HepG2 (cell line): ENCODE data around the gene RNF40. TPM values are rescaled to one million over a fixed set of nuclear protein-coding genes. Genes with fewer than 3 reads are reported as not detected.

Experiments used
- CCDC6 ChIP-seq: sonication (generic); formaldehyde crosslinking; IDR thresholded peaks from 2 replicates; pipeline ENCODE4 v1.8.1; 2022; ENCODE audit warnings: mild to moderate bottlenecking, missing genetic modification reagents, moderate library complexity
- EHMT2 ChIP-seq: fragments of 200-600 bp; sonication (generic); IDR thresholded peaks from 2 replicates; pipeline ENCODE4 v1.7.0; 2017; ENCODE audit warnings: antibody characterized with exemption, low read depth, low read length, borderline replicate concordance
- FOXK2 ChIP-seq: fragments of 450-650 bp; IDR thresholded peaks from 2 replicates; pipeline ENCODE4 v1.6.1; 2016
- GFI1 ChIP-seq: sonication (generic); formaldehyde crosslinking; IDR thresholded peaks from 2 replicates; pipeline ENCODE4 v1.5.0; 2020; ENCODE audit warnings: missing genetic modification reagents, mild to moderate bottlenecking, borderline replicate concordance
- HMGXB3 ChIP-seq: sonication (generic); formaldehyde crosslinking; IDR thresholded peaks from 2 replicates; pipeline ENCODE4 v1.4.0; 2020; ENCODE audit warnings: missing genetic modification reagents, borderline replicate concordance
- HOXD1 ChIP-seq: sonication (generic); formaldehyde crosslinking; IDR thresholded peaks from 2 replicates; pipeline ENCODE4 v1.5.0; 2020; ENCODE audit warnings: missing genetic modification reagents
- JUND ChIP-seq: sonication (generic); formaldehyde crosslinking; IDR thresholded peaks from 2 replicates; pipeline ENCODE4 v1.8.0; 2022; ENCODE audit warnings: mild to moderate bottlenecking, missing genetic modification reagents
- MAX ChIP-seq: IDR thresholded peaks from 2 replicates; pipeline ENCODE4 v1.6.1; 2012; ENCODE audit warnings: inconsistent platforms
- NFIC ChIP-seq: IDR thresholded peaks from 2 replicates; pipeline ENCODE4 v1.6.1; 2012; ENCODE audit warnings: mild to moderate bottlenecking, low read length, inconsistent platforms
- SYNCRIP ChIP-seq: fragments of 200-400 bp; formaldehyde crosslinking; IDR thresholded peaks from 2 replicates; pipeline ENCODE4 v1.6.1; 2018; ENCODE audit warnings: mild to moderate bottlenecking, low read depth, low read length; ENCODE audit not compliant: insufficient read depth
- ZHX1 ChIP-seq: sonication (generic); formaldehyde crosslinking; IDR thresholded peaks from 2 replicates; pipeline ENCODE4 v1.8.1; 2022; ENCODE audit warnings: low read depth, mild to moderate bottlenecking, missing genetic modification reagents
- ZNF280B ChIP-seq: sonication (generic); formaldehyde crosslinking; IDR thresholded peaks from 2 replicates; pipeline ENCODE4 v1.5.0; 2020; ENCODE audit warnings: missing genetic modification reagents, mild to moderate bottlenecking, borderline replicate concordance
- ZNF331 ChIP-seq: sonication (generic); formaldehyde crosslinking; IDR thresholded peaks from 2 replicates; pipeline ENCODE4 v1.4.0; 2020; ENCODE audit warnings: missing genetic modification reagents
- ZNF343 ChIP-seq: sonication (generic); formaldehyde crosslinking; IDR thresholded peaks from 2 replicates; pipeline ENCODE4 v1.4.0; 2020; ENCODE audit warnings: mild to moderate bottlenecking, missing genetic modification reagents
- ZNF432 ChIP-seq: sonication (generic); formaldehyde crosslinking; IDR thresholded peaks from 2 replicates; pipeline ENCODE4 v1.5.0; 2020; ENCODE audit warnings: missing genetic modification reagents, mild to moderate bottlenecking, borderline replicate concordance
- ZNF546 ChIP-seq: sonication (generic); formaldehyde crosslinking; conservative IDR thresholded peaks from 2 replicates; pipeline ENCODE4 v1.8.1; 2023; ENCODE audit warnings: mild to moderate bottlenecking, missing genetic modification reagents
- ZNF691 ChIP-seq: sonication (generic); formaldehyde crosslinking; IDR thresholded peaks from 2 replicates; pipeline ENCODE4 v1.4.0; 2020; ENCODE audit warnings: missing genetic modification reagents, low read depth, mild to moderate bottlenecking, borderline replicate concordance
- ZNF776 ChIP-seq: sonication (generic); formaldehyde crosslinking; IDR thresholded peaks from 2 replicates; pipeline ENCODE4 v1.4.0; 2020; ENCODE audit warnings: mild to moderate bottlenecking, missing genetic modification reagents
- ZNF850 ChIP-seq: sonication (generic); formaldehyde crosslinking; conservative IDR thresholded peaks from 2 replicates; pipeline ENCODE4 v1.9.0; 2021; ENCODE audit warnings: mild to moderate bottlenecking, missing genetic modification reagents
- polyA plus RNA-seq, 8 experiments: library from polyadenylated mRNA; depleted of rRNA in 3 of 8; stranded (reverse) in 7 of 8; unstranded in 1 of 8; fragments of >200 nt; fragmentation: Illumina TruSeq in 4 of 8; extraction: Trizol in 4 of 8; gene quantifications; 2 replicates each; pipeline versions ENCODE4 v1.2.1 to v1.2.3, GENCODE V29; 2011 to 2016; ENCODE audit warnings: low read depth in 4 of 8, missing spikeins in 1 of 8, mixed read lengths in 1 of 8; ENCODE audit not compliant: insufficient read depth in 1 of 8
- total RNA-seq, 5 experiments: library from RNA; depleted of rRNA; stranded (reverse); fragments of >200 nt; fragmentation: Illumina TruSeq; extraction: Trizol; gene quantifications; 2 replicates each; pipeline ENCODE4 v1.2.3, GENCODE V29; 2016; ENCODE audit warnings: low read depth in 1 of 5

The RNF40 gene
- total and polyA plus RNA-seq, 2 of the 13 experiments (the other 11 are each of a cell fraction or from before 2014, with no cell fraction given), result 84.0 to 85.6 TPM

- TF ChIP-seq FOXK2 (peak; percentile 41; the same call in 1 of the 2 replicates), ZNF432 (CRISPR knock-in tag) (no peak), ZNF280B (CRISPR knock-in tag) (no peak; the same call in 1 of the 2 replicates), HMGXB3 (CRISPR knock-in tag) (peak; percentile 84), CCDC6 (CRISPR knock-in tag) (no peak), NFIC (no peak), ZHX1 (peak; percentile 69), ZNF850 (CRISPR knock-in tag) (no peak), ZNF343 (CRISPR knock-in tag) (no peak), ZNF776 (no peak), HOXD1 (peak; percentile 90), GFI1 (CRISPR knock-in tag) (no peak), MAX (peak; percentile 93), EHMT2 (no peak), ZNF331 (CRISPR knock-in tag) (peak; percentile 35; the same call in 1 of the 2 replicates), SYNCRIP (no peak), ZNF691 (no peak), JUND (CRISPR knock-in tag) (no peak), ZNF546 (CRISPR knock-in tag) (no peak)
Observed at GRCh38 chr16:30747799-30748633, 14.1 kb upstream of the RNF40 start, which contains the start of gene PHKG2 (continued).
